GM19023 (cell line): ENCODE measurements around the gene LZTFL1.
"Not testable (repeated sequence)": the region's sequence is repeated elsewhere in the genome, so short reads cannot be mapped to it uniquely, and the experiment has no call there.

ENCODE experiments used
- ATAC-seq: cut with Tn5 transposase; IDR thresholded peaks from one replicate; pipeline ENCODE4 v1.9.1; 2021; ENCODE audit warnings: mild to moderate bottlenecking, moderate library complexity; ENCODE audit not compliant: unreplicated experiment

LZTFL1 gene

GRCh38 chr3:45865563-45865962, 23.6 kb upstream of the LZTFL1 start:
- ATAC-seq = no peak

GRCh38 chr3:45864760-45865519, 23.0 kb upstream of the LZTFL1 start:
- peak; percentile 79 for ATAC-seq

GRCh38 chr3:45861043-45861719, 19.3 kb upstream of the LZTFL1 start:
- ATAC-seq = no peak

- ATAC-seq = no peak
Measured at GRCh38 chr3:45860481-45860880, 18.6 kb upstream of the LZTFL1 start.

GRCh38 chr3:45858809-45859543, 17.1 kb upstream of the LZTFL1 start:
- ATAC-seq = no peak

GRCh38 chr3:45857024-45857423, 15.1 kb upstream of the LZTFL1 start:
- ATAC-seq = not testable (repeated sequence)

- not testable (repeated sequence) for ATAC-seq
Measured at GRCh38 chr3:45856323-45856722, 14.4 kb upstream of the LZTFL1 start.

GRCh38 chr3:45852828-45853227, 10.9 kb upstream of the LZTFL1 start:
- ATAC-seq = no peak

GRCh38 chr3:45848392-45848791, 6.5 kb upstream of the LZTFL1 start:
- ATAC-seq = no peak

- ATAC-seq = no peak
Measured at GRCh38 chr3:45844616-45845015, 2.7 kb upstream of the LZTFL1 start.

GRCh38 chr3:45842851-45843625, 1.1 kb upstream of the LZTFL1 start:
- ATAC-seq = no peak

- ATAC-seq = peak; percentile 17
Measured at GRCh38 chr3:45841420-45841756, 531 bp downstream of the LZTFL1 start.

- no peak for ATAC-seq
Measured at GRCh38 chr3:45838466-45838865, 3.5 kb downstream of the LZTFL1 start.

- ATAC-seq = no peak
Measured at GRCh38 chr3:45832699-45833098, 9.2 kb downstream of the LZTFL1 start.

GRCh38 chr3:45830121-45830520, 11.8 kb downstream of the LZTFL1 start:
- ATAC-seq = no peak

GRCh38 chr3:45826908-45827307, 15.0 kb downstream of the LZTFL1 start:
- no peak for ATAC-seq

GRCh38 chr3:45826321-45826720, 15.6 kb downstream of the LZTFL1 start:
- ATAC-seq = no peak

GRCh38 chr3:45821127-45821526, 20.8 kb downstream of the LZTFL1 start:
- ATAC-seq = no peak

GRCh38 chr3:45819543-45819942, 22.4 kb downstream of the LZTFL1 start:
- no peak for ATAC-seq

- ATAC-seq = no peak
Measured at GRCh38 chr3:45817831-45818522, 23.9 kb downstream of the LZTFL1 start.

- ATAC-seq = no peak
Measured at GRCh38 chr3:45816544-45816943, 25.4 kb downstream of the LZTFL1 start.
